ENCODE data around the gene THRA. TPM values are rescaled to one million over a fixed set of nuclear protein-coding genes. Genes with fewer than 3 reads are reported as not detected.
A peak's percentile ranks its signal among the peaks of the same experiment; 100 is the strongest.

The THRA gene
- total RNA-seq, 1 donor from 2014 or later: 15.0 TPM

GRCh38 chr17:40087049-40087794 is 24.5 kb downstream of the THRA start:
- no peaks in the 10 kb centered on the region for H3K27me3 Mint-ChIP-seq (ENCODE audit: low read depth)

GRCh38 chr17:40087903-40088718 is 25.3 kb downstream of the THRA start:
- Mint-ChIP-seq H3K36me3 (ENCODE audit: low read depth) (peaks cover 8% of the 10 kb centered on the region), H3K27me3 (ENCODE audit: low read depth) (no peaks in the 10 kb centered on the region), H3K27ac (ENCODE audit: unreplicated experiment) (no peak overlapping the region), H3K9me3 (no peaks in the 10 kb centered on the region), H3K4me3 (no peak overlapping the region), H3K4me1 (no peaks in the 10 kb centered on the region)
- TF ChIP-seq CTCF (conservative IDR thresholded peaks at IDR 0.05): no peak
- no peak for DNase-seq (ENCODE audit: low read depth, low spot score)

More at GRCh38 chr17:40087049-40087794, 24.5 kb downstream of the THRA start:
- DNase-seq (ENCODE audit: low read depth, low spot score): no peak
- H3K9me3 Mint-ChIP-seq: no peaks in the 10 kb centered on the region
- H3K27ac Mint-ChIP-seq (ENCODE audit: unreplicated experiment): no peak overlapping the region
- no peak for TF ChIP-seq CTCF (conservative IDR thresholded peaks at IDR 0.05)
- no peak overlapping the region for H3K4me3 Mint-ChIP-seq
- H3K36me3 Mint-ChIP-seq (ENCODE audit: low read depth): peaks cover 8% of the 10 kb centered on the region
- H3K4me1 Mint-ChIP-seq: no peaks in the 10 kb centered on the region

- TF ChIP-seq CTCF (conservative IDR thresholded peaks at IDR 0.05): no peak
- no peak for DNase-seq (ENCODE audit: low read depth, low spot score)
- H3K27me3 Mint-ChIP-seq (ENCODE audit: low read depth): no peaks in the 10 kb centered on the region
- peaks cover 8% of the 10 kb centered on the region for H3K36me3 Mint-ChIP-seq (ENCODE audit: low read depth)
- H3K4me3 Mint-ChIP-seq: no peak overlapping the region
- H3K27ac Mint-ChIP-seq (ENCODE audit: unreplicated experiment): no peak overlapping the region
- no peaks in the 10 kb centered on the region for H3K4me1 Mint-ChIP-seq
- no peaks in the 10 kb centered on the region for H3K9me3 Mint-ChIP-seq
Observed at GRCh38 chr17:40089077-40089895, 26.5 kb downstream of the THRA start.

- H3K9me3 Mint-ChIP-seq: no peaks in the 10 kb centered on the region
- peaks cover 5% of the 10 kb centered on the region for H3K36me3 Mint-ChIP-seq (ENCODE audit: low read depth)
- peak overlapping the region; percentile 50 for H3K27ac Mint-ChIP-seq (ENCODE audit: unreplicated experiment)
- TF ChIP-seq CTCF (conservative IDR thresholded peaks at IDR 0.05): no peak
- H3K4me3 Mint-ChIP-seq: no peak overlapping the region
- no peak for DNase-seq (ENCODE audit: low read depth, low spot score)
- no peaks in the 10 kb centered on the region for H3K4me1 Mint-ChIP-seq
- H3K27me3 Mint-ChIP-seq (ENCODE audit: low read depth): no peaks in the 10 kb centered on the region
Observed at GRCh38 chr17:40090237-40091119, 27.7 kb downstream of the THRA start.

Data from neural crest cell (in vitro differentiated cells).